IMR-90 (cell line): ENCODE results near the gene LTBP1. TPM values are rescaled to one million over a fixed set of nuclear protein-coding genes. Genes with fewer than 3 reads are reported as not detected.
A peak's percentile ranks its signal among the peaks of the same experiment; 100 is the strongest.

Experiments used
- ATAC-seq: fragments of 200-7000 bp; cut with Tn5 transposase; 2 replicates; pipeline ENCODE4 v1.9.1; 2020; ENCODE audit warnings: low read depth, mild to moderate bottlenecking, moderate library complexity
- BruUV-seq: library from RNA; stranded (reverse); fragments of 400-500 nt; replicated peaks from 2 replicates; lab custom pipeline; 2021; lab: Mats Ljungman, UMichigan
- CTCF ChIA-PET: fragments of 300-600 bp; formaldehyde crosslinking; extraction: SDS; loops from one replicate; lab custom pipeline; 2021; ENCODE audit warnings: antibody characterized with exemption; lab: Yijun Ruan, JAX
- POLR2A ChIA-PET: fragments of 300-600 bp; sonication (Branson Sonifier 250); formaldehyde crosslinking; loops from one replicate; lab custom pipeline; 2022; ENCODE audit warnings: antibody characterized with exemption; ENCODE audit not compliant: unreplicated experiment; lab: Charles Lee
- DNase-seq: peaks from one replicate; pipeline ENCODE4 v3.0.0; 2013
- H2AFZ ChIP-seq: replicated peaks from 2 replicates; pipeline ENCODE3; 2013; ENCODE audit warnings: low read length, mild to moderate bottlenecking; ENCODE audit not compliant: poor library complexity
- H2AK5ac ChIP-seq: 2 replicates; pipeline ENCODE4 v1.6.1; 2013; ENCODE audit warnings: low read depth, low read length, inconsistent platforms
- H2AK9ac ChIP-seq: replicated peaks from 2 replicates; pipeline ENCODE3; 2013; ENCODE audit warnings: mild to moderate bottlenecking, low read depth, low read length, moderate library complexity; ENCODE audit not compliant: poor library complexity
- H2BK120ac ChIP-seq: 2 replicates; pipeline ENCODE4 v1.6.1; 2013; ENCODE audit warnings: low read depth, low read length, inconsistent platforms
- H2BK15ac ChIP-seq: 3 replicates; pipeline ENCODE4 v1.6.1; 2013; ENCODE audit warnings: low read depth, low read length, inconsistent platforms
- H2BK20ac ChIP-seq: 2 replicates; pipeline ENCODE4 v1.6.1; 2013; ENCODE audit warnings: low read depth, mild to moderate bottlenecking, inconsistent platforms, low read length, moderate library complexity
- H2BK5ac ChIP-seq: 2 replicates; pipeline ENCODE4 v1.6.1; 2013; ENCODE audit warnings: mild to moderate bottlenecking, low read depth, low read length, inconsistent platforms; ENCODE audit not compliant: poor library complexity, severe bottlenecking
- H3K14ac ChIP-seq: replicated peaks from 2 replicates; pipeline ENCODE4 v1.6.1; 2013; ENCODE audit warnings: low read depth, low read length, inconsistent platforms
- H3K18ac ChIP-seq: 2 replicates; pipeline ENCODE4 v1.6.1; 2013; ENCODE audit warnings: low read depth, low read length, control low read depth
- H3K23ac ChIP-seq: 2 replicates; pipeline ENCODE4 v1.6.1; 2013; ENCODE audit warnings: low read depth, low read length, inconsistent platforms
- H3K27ac ChIP-seq: 2 replicates; pipeline ENCODE4 v1.5.1; 2013; ENCODE audit warnings: mild to moderate bottlenecking, control low read depth, low read length; ENCODE audit not compliant: insufficient read depth
- H3K27me3 ChIP-seq: 2 replicates; pipeline ENCODE4 v1.6.1; 2013; ENCODE audit warnings: low read length; ENCODE audit not compliant: control insufficient read depth, insufficient read depth
- H3K36me3 ChIP-seq: 2 replicates; pipeline ENCODE4 v1.6.1; 2013; ENCODE audit warnings: low read length, mixed read lengths; ENCODE audit not compliant: control insufficient read depth, insufficient read depth
- H3K4ac ChIP-seq: 2 replicates; pipeline ENCODE4 v1.6.1; 2013; ENCODE audit warnings: low read depth, low read length, inconsistent platforms
- H3K4me1 ChIP-seq: 2 replicates; pipeline ENCODE4 v1.6.1; 2013; ENCODE audit warnings: low read length, mixed read lengths; ENCODE audit not compliant: control insufficient read depth, insufficient read depth
- H3K4me2 ChIP-seq: 2 replicates; pipeline ENCODE4 v1.6.1; 2013; ENCODE audit warnings: low read depth, mild to moderate bottlenecking, control low read depth, low read length, moderate library complexity
- H3K4me3 ChIP-seq: 2 replicates; pipeline ENCODE4 v1.5.1; 2013; ENCODE audit warnings: low read depth, mild to moderate bottlenecking, control low read depth, low read length, moderate library complexity; ENCODE audit not compliant: insufficient read depth
- H3K56ac ChIP-seq: 2 replicates; pipeline ENCODE4 v1.6.1; 2013; ENCODE audit warnings: low read length, inconsistent platforms; ENCODE audit not compliant: insufficient read depth; ENCODE audit errors: extremely low read depth
- H3K79me1 ChIP-seq, 2 experiments: 2 replicates each; pipeline ENCODE4 v1.6.1; 2013; ENCODE audit warnings: low read length in 2 of 2, inconsistent platforms in 1 of 2, low read depth in 1 of 2
- H3K9ac ChIP-seq: 2 replicates; pipeline ENCODE4 v1.6.1; 2013; ENCODE audit warnings: low read depth, low read length, control low read depth
- H3K9me1 ChIP-seq: 2 replicates; pipeline ENCODE4 v1.6.1; 2013; ENCODE audit warnings: low read length, inconsistent platforms; ENCODE audit not compliant: insufficient read depth
- H3K9me3 ChIP-seq: 2 replicates; pipeline ENCODE4 v1.6.1; 2013; ENCODE audit warnings: low read length; ENCODE audit not compliant: control insufficient read depth, insufficient read depth
- H4K20me1 ChIP-seq: 2 replicates; pipeline ENCODE4 v1.6.1; 2013; ENCODE audit warnings: low read length, inconsistent platforms; ENCODE audit not compliant: insufficient read depth
- H4K5ac ChIP-seq: 2 replicates; pipeline ENCODE4 v1.6.1; 2013; ENCODE audit warnings: mild to moderate bottlenecking, low read depth, low read length, control low read depth
- H4K8ac ChIP-seq, 2 experiments: 2 replicates each; pipeline ENCODE4 v1.6.1; 2013; ENCODE audit warnings: low read depth in 2 of 2, low read length in 2 of 2, control low read depth in 1 of 2, inconsistent platforms in 1 of 2
- H4K91ac ChIP-seq: 2 replicates; pipeline ENCODE4 v1.6.1; 2013; ENCODE audit warnings: low read depth, low read length, inconsistent platforms; ENCODE audit not compliant: insufficient read depth
- CEBPB ChIP-seq: IDR thresholded peaks from 2 replicates; pipeline ENCODE4 v1.6.1; 2012; ENCODE audit warnings: low read depth, low read length, improper control_type of control experiment
- CHD1 ChIP-seq: IDR thresholded peaks from 2 replicates; pipeline ENCODE4 v1.6.1; 2012; ENCODE audit warnings: low read depth, low read length, improper control_type of control experiment
- CTCF ChIP-seq: conservative IDR thresholded peaks from 2 replicates; pipeline ENCODE4 v1.5.1; 2012; ENCODE audit warnings: mild to moderate bottlenecking, low read depth, low read length, improper control_type of control experiment
- ELK1 ChIP-seq: fragments of 150-350 bp; IDR thresholded peaks from 2 replicates; pipeline ENCODE4 v1.6.1; 2016; ENCODE audit warnings: low read depth, mild to moderate bottlenecking, low read length, moderate library complexity, borderline replicate concordance
- FOS ChIP-seq: fragments of 150-350 bp; IDR thresholded peaks from 2 replicates; pipeline ENCODE4 v1.6.1; 2016; ENCODE audit warnings: low read depth, low read length
- MAFK ChIP-seq: IDR thresholded peaks from 2 replicates; pipeline ENCODE4 v1.6.1; 2012; ENCODE audit warnings: low read depth, low read length, improper control_type of control experiment
- MAZ ChIP-seq: IDR thresholded peaks from 2 replicates; pipeline ENCODE4 v1.6.1; 2012; ENCODE audit warnings: low read depth, mild to moderate bottlenecking, low read length, improper control_type of control experiment, moderate library complexity, borderline replicate concordance
- MXI1 ChIP-seq: IDR thresholded peaks from 2 replicates; pipeline ENCODE4 v1.6.1; 2012; ENCODE audit warnings: low read depth, mild to moderate bottlenecking, low read length, moderate library complexity, borderline replicate concordance
- NFE2L2 ChIP-seq: fragments of 150-350 bp; IDR thresholded peaks from 2 replicates; pipeline ENCODE4 v1.6.1; 2016; ENCODE audit warnings: low read depth, mild to moderate bottlenecking, low read length
- POLR2A ChIP-seq: IDR thresholded peaks from 2 replicates; pipeline ENCODE4 v1.6.1; 2012; ENCODE audit warnings: mild to moderate bottlenecking, low read depth, low read length
- RAD21 ChIP-seq: IDR thresholded peaks from 2 replicates; pipeline ENCODE4 v1.6.1; 2012; ENCODE audit warnings: low read length, improper control_type of control experiment
- RCOR1 ChIP-seq: IDR thresholded peaks from 2 replicates; pipeline ENCODE4 v1.6.1; 2012; ENCODE audit warnings: mild to moderate bottlenecking, low read length, improper control_type of control experiment; ENCODE audit not compliant: insufficient replicate concordance
- RFX5 ChIP-seq: IDR thresholded peaks from 2 replicates; pipeline ENCODE4 v1.8.0; 2012; ENCODE audit warnings: low read depth, mild to moderate bottlenecking, low read length, moderate library complexity
- SMC3 ChIP-seq: fragments of 150-350 bp; IDR thresholded peaks from 2 replicates; pipeline ENCODE4 v1.6.1; 2016; ENCODE audit warnings: low read depth, mild to moderate bottlenecking, antibody characterized with exemption, low read length, moderate library complexity
- USF2 ChIP-seq: fragments of 150-350 bp; IDR thresholded peaks from 2 replicates; pipeline ENCODE4 v1.6.1; 2017; ENCODE audit warnings: mild to moderate bottlenecking, antibody characterized with exemption, low read length, low read depth
- WGBS, 2 experiments: methylation state at CpG; one replicate each; pipeline versions ENCODE4 v1.1.5 to v1.1.7; 2013; ENCODE audit warnings: missing lambda C conversion rate in 2 of 2; ENCODE audit not compliant: insufficient read length in 1 of 2; ENCODE audit errors: extremely low coverage in 2 of 2; 5-methylcytosine and 5-hydroxymethylcytosine counted together
- dilution Hi-C: fragments of 300-500 bp; cut with HindIII; formaldehyde crosslinking; loops from one replicate; pipeline ENCODE4 v1.14.3; 2018; ENCODE audit warnings: low sequenced_read_pairs; ENCODE audit not compliant: unreplicated experiment
- in situ Hi-C: fragments of 300-500 bp; cut with MboI; formaldehyde crosslinking; loops from 3 replicates; pipeline ENCODE4 v1.14.3; 2019; ENCODE audit warnings: low sequenced_read_pairs, inconsistent platforms, mixed read lengths
- intact Hi-C: fragments of 100-400 bp; cut with micrococcal nuclease; formaldehyde crosslinking; loops from 2 replicates; pipeline ENCODE4 v1.10.0; 2022
- polyA plus RNA-seq, 3 experiments: library from polyadenylated mRNA; depleted of rRNA; stranded (reverse); fragments of >200 nt; gene quantifications; 2 replicates each; pipeline ENCODE4 v1.2.3, GENCODE V29; 2012; ENCODE audit warnings: low replicate concordance in 1 of 3
- total RNA-seq: library from RNA; depleted of rRNA; stranded (reverse); fragments of >200 nt; gene quantifications from 2 replicates; pipeline ENCODE4 v1.2.3, GENCODE V29; 2012

Gene LTBP1
- total and polyA plus RNA-seq, 2 of the 4 experiments (the other 2 are of a cell fraction), result 235 to 326 TPM

- DNase-seq (no peak), ATAC-seq (no peak)
- ChIA-PET POLR2A (no interaction called here), CTCF (interaction anchor here (0.6 kb wide), 2 partner anchors 41 to 132 kb away, joined by 5 read pairs; no protein-coding TSS in a partner anchor)
- Histone ChIP-seq H3K14ac (no peak overlapping the region), H2BK20ac (no peak overlapping the region), H3K27me3 (no peaks in the 10 kb centered on the region), H3K4me1 (peaks cover 21% of the 10 kb centered on the region), H4K20me1 (peaks cover 7% of the 10 kb centered on the region; the same call in 1 of the 2 replicates), H3K9me3 (no peaks in the 10 kb centered on the region), H3K36me3 (0 out of 2 replicates have a peak, but pooled peaks cover 2% of the 10 kb centered on the region), H2BK15ac (no peak overlapping the region), H4K8ac (no peak overlapping the region), H3K79me1 (peaks cover 57 to 74% of the 10 kb centered on the region in 2 experiments), H3K27ac (no peak overlapping the region), H3K9me1 (peaks cover 29% of the 10 kb centered on the region), H2AK9ac (no peak overlapping the region), H3K18ac (no peak overlapping the region), H3K9ac (no peak overlapping the region), H3K4me3 (no peak overlapping the region), H3K23ac (no peak overlapping the region), H3K56ac (no peak overlapping the region), H2AFZ (no peak overlapping the region), H4K5ac (no peak overlapping the region), H2BK5ac (no peak overlapping the region), H3K4me2 (no peak overlapping the region), H4K91ac (no peak overlapping the region), H2AK5ac (peak overlapping the region; percentile 36; the same call in 1 of the 2 replicates), H2BK120ac (no peak overlapping the region; the same call in 1 of the 2 replicates), H3K4ac (no peak overlapping the region; the same call in 1 of the 2 replicates)
- dilution Hi-C loops, result no loop called here
- no TSS peak for BruUV-seq
- WGBS, 2 experiments, result no CpG with 5 or more reads among the region's 2 CpGs
- intact Hi-C loops, result loop anchor here (5.0 kb wide), 1 partner anchor 33 kb away; no protein-coding TSS in a partner anchor
- TF ChIP-seq NFE2L2 (no peak), MAFK (no peak), RCOR1 (no peak), RAD21 (no peak), CTCF (no peak), USF2 (no peak), FOS (no peak), MAZ (no peak), CEBPB (no peak), SMC3 (no peak), CHD1 (no peak), POLR2A (no peak), RFX5 (no peak), ELK1 (no peak), MXI1 (no peak)
- in situ Hi-C loops, result no loop called here
Observed at GRCh38 chr2:33005057-33005456, 58.3 kb downstream of the LTBP1 start.
